IPS-15b (cell line): ENCODE data around the gene E2F6.

ENCODE experiments used
- H3K27me3 ChIP-seq: one replicate; pipeline ENCODE4 v1.6.1; 2013; ENCODE audit warnings: low read length; ENCODE audit not compliant: control insufficient read depth, insufficient read depth
- H3K36me3 ChIP-seq: one replicate; pipeline ENCODE4 v1.6.1; 2013; ENCODE audit warnings: low read length; ENCODE audit not compliant: control insufficient read depth, insufficient read depth
- H3K4me1 ChIP-seq: one replicate; pipeline ENCODE4 v1.6.1; 2013; ENCODE audit warnings: mild to moderate bottlenecking, low read length; ENCODE audit not compliant: control insufficient read depth, insufficient read depth
- H3K4me3 ChIP-seq: one replicate; pipeline ENCODE4 v1.5.1; 2013; ENCODE audit warnings: low read depth, low read length
- H3K9ac ChIP-seq: one replicate; pipeline ENCODE4 v1.6.1; 2013; ENCODE audit warnings: low read depth, mild to moderate bottlenecking, low read length
- H3K9me3 ChIP-seq: one replicate; pipeline ENCODE4 v1.6.1; 2013; ENCODE audit warnings: mild to moderate bottlenecking, low read length; ENCODE audit not compliant: control insufficient read depth, insufficient read depth

Gene E2F6, protein sequence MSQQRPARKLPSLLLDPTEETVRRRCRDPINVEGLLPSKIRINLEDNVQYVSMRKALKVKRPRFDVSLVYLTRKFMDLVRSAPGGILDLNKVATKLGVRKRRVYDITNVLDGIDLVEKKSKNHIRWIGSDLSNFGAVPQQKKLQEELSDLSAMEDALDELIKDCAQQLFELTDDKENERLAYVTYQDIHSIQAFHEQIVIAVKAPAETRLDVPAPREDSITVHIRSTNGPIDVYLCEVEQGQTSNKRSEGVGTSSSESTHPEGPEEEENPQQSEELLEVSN

DNA sequence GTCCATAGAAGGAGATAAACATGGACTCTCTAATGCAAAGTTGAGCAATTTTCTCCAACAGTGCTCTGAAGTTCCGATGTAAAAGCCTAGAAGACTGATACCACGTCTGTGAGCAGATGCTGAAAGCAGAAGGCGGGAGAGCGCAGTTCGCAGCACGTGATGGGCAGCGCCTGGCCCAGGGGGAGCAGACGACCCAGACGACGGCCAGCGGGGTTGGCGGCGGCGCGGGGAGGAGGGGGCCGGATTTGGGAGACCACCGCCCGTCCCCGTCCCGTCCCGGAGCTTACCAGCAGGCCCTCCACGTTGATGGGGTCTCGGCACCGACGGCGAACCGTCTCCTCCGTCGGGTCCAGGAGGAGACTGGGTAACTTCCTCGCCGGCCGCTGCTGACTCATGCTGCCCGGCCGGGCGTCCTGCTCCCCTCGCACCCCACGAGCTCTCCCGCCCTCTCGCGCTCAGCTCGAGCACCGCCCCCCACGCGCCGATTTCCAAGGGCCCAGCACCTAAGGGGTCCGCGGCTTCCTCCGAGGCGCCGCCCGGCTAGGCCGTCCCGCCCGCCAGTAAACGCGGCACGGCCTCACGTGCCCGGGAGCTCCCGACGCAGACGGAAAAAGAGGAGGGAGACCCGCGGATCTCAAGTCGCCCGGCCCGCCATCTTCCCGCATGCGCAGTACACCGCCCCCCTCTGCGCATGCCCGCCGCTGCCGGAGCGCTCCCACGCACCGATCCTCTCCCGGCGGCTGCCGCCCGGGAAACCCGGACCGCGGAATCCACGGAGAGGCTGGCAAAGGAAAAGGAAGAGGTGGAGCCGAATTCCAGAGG is at the start of gene E2F6:
Gene E2F6 (minus strand): TSS at position 677 of the 822 bp plus-strand sequence. CDS start 282 bp downstream, at position 395.
- H3K4me1 ChIP-seq: no peaks in the 10 kb centered on the region

DNA sequence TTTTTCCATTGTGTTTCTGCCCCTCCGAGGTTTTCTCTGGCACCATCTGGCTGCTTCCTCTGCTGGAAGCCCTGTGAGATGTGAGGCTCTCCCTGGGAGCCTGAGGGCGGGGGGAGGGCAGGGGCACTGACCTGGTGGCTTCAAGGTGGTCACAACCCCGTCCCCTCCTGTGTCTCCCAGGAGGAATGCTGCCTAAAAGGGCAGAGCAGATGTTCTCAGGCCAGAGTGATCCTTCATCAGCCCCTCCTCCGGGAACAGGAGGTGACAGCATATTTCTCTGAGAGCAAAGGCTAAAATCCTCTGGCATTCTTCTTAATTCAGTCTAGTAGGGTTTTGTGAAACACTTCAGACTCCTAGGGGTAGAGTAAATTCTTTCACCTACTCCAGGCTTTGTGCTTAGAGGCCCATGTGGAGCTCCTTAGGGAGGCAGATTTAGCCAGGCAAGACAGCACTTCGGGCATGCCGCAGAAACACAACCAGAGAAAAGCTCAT is 49.6 kb upstream of the E2F6 start:
- H3K27me3 ChIP-seq: no peaks in the 10 kb centered on the region

More for the DNA sequence above, at the start of gene E2F6:
- Histone ChIP-seq H3K27me3 (peaks cover 9% of the 10 kb centered on the region), H3K4me3 (peak within 1 kb of the TSS; percentile 45), H3K9ac (no peak within 1 kb of the TSS), H3K9me3 (no peaks in the 10 kb centered on the region), H3K36me3 (no peaks in the 10 kb centered on the region)

DNA sequence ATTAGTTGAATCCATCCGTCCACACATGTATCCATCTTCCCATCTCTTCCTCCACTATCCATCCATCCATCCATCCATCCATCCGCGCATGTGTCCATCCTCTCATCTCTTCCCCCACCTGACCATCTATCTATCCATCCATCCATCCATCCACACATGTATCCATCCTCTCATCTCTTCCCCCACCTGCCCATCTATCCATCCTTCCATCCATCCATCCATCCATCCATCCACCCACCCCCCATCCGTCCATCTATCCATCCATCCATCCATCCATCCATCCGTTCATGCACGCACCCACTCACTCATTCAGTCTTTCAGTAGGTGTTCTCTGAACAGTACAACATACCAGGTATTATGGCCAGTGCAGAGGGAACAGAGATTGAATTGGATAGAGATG is 48.9 kb upstream of the E2F6 start:
- H3K4me3 ChIP-seq: no peak overlapping the region
- H3K4me1 ChIP-seq: peaks cover 6% of the 10 kb centered on the region
- H3K9me3 ChIP-seq: no peaks in the 10 kb centered on the region
- H3K9ac ChIP-seq: no peak overlapping the region
- H3K36me3 ChIP-seq: no peaks in the 10 kb centered on the region
- no peaks in the 10 kb centered on the region for H3K27me3 ChIP-seq

More for the DNA sequence above, 49.6 kb upstream of the E2F6 start:
- H3K36me3 ChIP-seq: no peaks in the 10 kb centered on the region
- peaks cover 6% of the 10 kb centered on the region for H3K4me1 ChIP-seq
- H3K9ac ChIP-seq: no peak overlapping the region
- H3K4me3 ChIP-seq: no peak overlapping the region
- H3K9me3 ChIP-seq: no peaks in the 10 kb centered on the region

DNA sequence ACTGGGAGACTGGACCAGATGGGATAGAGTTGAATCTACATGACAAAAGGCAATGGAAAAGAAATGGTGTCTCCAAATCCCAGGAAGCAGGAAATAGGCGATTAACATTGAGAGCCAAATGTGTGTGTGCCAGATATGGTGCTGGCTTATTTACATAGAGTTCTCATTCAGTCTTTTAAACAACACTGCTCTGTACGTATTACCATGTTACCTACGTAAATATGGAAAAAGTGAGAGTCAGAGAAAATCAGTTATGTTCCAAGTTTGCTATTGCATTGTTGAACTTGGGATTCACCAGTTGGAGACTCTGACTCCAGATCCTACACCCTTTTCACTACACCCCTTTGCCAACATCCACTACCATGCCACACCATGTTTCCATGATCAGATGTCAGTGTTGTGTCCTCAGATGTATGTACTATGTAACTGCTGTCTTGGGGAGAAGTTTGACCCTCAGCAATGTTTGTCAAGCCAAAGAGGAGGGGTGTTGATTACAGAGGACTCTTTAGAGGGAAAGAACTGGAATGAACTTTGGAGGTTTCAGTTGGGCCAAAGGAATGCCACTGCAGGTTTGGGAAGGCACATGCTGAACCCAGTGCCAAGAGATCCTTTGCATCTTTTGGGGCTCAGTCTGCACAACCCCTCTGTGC is 48.2 kb upstream of the E2F6 start:
- Histone ChIP-seq H3K36me3 (no peaks in the 10 kb centered on the region), H3K4me3 (no peak overlapping the region), H3K9ac (no peak overlapping the region), H3K4me1 (peaks cover 6% of the 10 kb centered on the region), H3K9me3 (no peaks in the 10 kb centered on the region), H3K27me3 (no peaks in the 10 kb centered on the region)

DNA sequence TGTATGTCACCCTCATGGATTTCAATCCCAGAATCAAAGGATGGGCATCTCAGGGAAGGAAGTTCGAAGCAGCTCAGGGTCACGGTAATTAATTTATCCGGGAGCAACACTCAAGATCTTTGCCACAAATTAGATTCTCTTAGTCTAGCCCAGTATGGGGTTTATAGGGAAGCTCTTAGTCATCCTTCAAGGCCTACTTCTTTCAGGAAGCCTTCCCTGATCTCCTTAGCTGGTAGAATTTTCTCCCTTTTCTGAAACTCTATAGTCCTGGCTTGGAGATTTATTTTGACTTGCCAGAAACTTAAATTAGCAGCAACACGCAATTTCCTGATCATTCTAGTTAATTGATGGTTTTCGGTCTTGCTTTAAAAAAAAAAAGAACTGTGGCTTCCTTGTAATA is 47.4 kb upstream of the E2F6 start:
- no peaks in the 10 kb centered on the region for H3K27me3 ChIP-seq
- H3K4me3 ChIP-seq: no peak overlapping the region
- no peaks in the 10 kb centered on the region for H3K9me3 ChIP-seq
- H3K9ac ChIP-seq: no peak overlapping the region
- H3K36me3 ChIP-seq: no peaks in the 10 kb centered on the region
- H3K4me1 ChIP-seq: peaks cover 6% of the 10 kb centered on the region

DNA sequence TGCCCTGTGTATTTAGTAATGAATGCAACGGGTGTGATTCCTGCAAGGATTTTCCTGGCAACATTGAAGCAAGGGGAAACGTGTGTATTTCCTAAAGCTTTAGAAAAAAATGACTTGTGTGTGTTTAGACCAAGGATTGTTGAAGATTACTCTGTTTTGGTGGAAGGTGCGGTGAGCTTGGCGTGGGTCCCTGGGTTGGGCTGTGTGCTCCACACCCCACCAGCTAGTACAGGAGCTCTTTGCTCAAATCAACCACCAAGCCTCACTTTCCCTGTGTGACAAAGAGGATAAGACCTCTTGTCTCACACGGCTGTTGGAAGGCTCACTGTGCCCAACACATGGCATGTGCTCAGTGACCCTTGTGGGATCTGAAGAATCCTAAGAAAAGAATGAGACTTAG is 46.5 kb upstream of the E2F6 start:
- Histone ChIP-seq H3K36me3 (no peaks in the 10 kb centered on the region), H3K27me3 (no peaks in the 10 kb centered on the region), H3K4me3 (no peak overlapping the region), H3K4me1 (peaks cover 6% of the 10 kb centered on the region), H3K9me3 (no peaks in the 10 kb centered on the region), H3K9ac (no peak overlapping the region)

DNA sequence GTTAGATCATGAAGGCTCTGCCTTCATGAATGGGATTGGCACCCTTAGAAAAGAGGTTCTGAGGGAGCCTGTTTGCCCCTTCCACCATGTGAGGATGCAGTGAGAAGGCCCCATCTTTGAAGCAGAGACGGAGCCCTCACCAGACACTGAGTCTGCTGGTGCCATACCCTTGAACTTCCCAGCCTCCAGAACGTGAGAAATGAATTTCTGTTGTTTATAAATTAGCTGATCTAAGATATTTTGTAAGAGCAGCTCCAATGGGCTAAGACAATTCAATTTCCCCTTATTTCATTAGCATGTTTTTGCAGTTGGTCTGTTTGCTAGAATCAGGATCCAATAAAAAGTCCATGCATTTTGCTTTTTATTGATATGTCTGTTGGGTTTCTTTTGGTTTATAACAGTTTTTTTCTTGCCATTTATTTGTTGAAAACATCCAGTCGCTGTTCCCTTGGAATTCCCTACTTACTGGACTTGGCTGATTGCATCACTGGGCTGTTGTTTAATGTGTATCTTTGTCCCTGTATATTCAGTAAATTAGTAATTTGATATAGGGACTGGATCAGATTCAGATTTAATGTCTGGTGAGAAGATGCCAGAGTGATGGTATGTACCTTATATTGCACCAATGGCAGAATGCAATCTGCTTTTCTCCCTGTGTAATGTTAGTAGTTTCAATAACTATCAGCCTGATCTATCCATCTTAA is 43.8 kb upstream of the E2F6 start:
- Histone ChIP-seq H3K27me3 (no peaks in the 10 kb centered on the region), H3K9ac (no peak overlapping the region), H3K4me1 (peaks cover 3% of the 10 kb centered on the region), H3K9me3 (no peaks in the 10 kb centered on the region), H3K36me3 (no peaks in the 10 kb centered on the region), H3K4me3 (no peak overlapping the region)

DNA sequence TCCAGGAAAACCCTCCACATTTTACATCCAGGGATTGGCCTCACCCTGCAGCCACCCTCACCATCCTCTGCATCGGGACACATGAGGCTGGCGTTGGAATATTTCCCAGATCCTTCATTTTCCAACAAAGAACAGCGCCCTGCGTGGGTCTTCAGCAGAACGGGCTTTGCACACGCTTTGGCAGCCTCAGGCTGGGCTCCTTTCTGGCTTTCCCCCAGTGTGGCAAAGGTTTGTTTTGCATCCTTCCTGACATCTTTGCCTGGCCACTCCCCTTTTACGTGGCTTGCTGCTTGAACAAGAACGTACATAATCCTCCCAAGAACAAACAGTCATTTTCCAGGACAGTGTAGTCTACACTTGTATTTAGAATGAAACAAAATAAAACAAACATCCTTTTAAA is 42.3 kb upstream of the E2F6 start:
- no peaks in the 10 kb centered on the region for H3K9me3 ChIP-seq
- H3K4me1 ChIP-seq: no peaks in the 10 kb centered on the region
- H3K27me3 ChIP-seq: no peaks in the 10 kb centered on the region
- H3K36me3 ChIP-seq: no peaks in the 10 kb centered on the region
- no peak overlapping the region for H3K4me3 ChIP-seq
- no peak overlapping the region for H3K9ac ChIP-seq

DNA sequence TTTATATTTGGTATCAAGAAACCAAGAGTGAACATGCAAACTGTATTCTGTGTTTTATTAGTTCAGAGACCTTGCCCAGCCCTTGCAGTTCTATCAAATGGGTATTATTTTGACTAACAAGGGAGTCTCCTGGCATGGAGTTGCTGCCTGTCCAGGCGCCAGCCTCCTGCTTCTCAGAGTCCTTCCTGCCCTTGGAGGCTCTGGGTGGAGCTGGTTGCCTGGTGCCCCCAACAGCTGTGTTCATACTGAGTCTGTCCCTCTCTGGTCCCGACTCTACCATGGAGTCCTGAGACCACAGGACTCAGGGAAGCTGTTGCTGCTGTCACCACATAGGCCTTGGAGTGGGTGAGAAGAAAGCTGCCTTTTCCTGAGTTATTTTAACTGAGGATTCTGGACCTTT is 41.6 kb upstream of the E2F6 start:
- H3K4me3 ChIP-seq: no peak overlapping the region
- no peak overlapping the region for H3K9ac ChIP-seq
- H3K4me1 ChIP-seq: no peaks in the 10 kb centered on the region

DNA sequence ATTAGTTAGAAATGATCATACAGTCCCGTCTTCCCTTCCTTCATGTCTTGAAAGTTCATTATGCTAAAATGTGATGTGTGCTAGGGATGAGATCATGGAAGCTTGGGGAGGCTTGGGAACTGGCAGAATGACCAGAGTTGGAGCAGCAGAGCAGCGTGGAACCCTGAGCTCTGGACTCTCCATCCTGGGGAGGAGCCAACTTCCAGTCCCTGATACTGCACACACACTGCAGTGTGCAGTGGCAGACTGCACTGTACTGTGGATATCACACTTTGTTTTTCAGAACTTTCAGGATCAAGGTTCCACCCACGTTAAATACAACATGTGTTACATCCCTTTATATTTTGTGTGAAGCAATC is 40.6 kb upstream of the E2F6 start:
- Histone ChIP-seq H3K4me3 (no peak overlapping the region), H3K9ac (no peak overlapping the region), H3K9me3 (no peaks in the 10 kb centered on the region), H3K27me3 (no peaks in the 10 kb centered on the region), H3K4me1 (no peaks in the 10 kb centered on the region), H3K36me3 (no peaks in the 10 kb centered on the region)

More for the DNA sequence above, 41.6 kb upstream of the E2F6 start:
- Histone ChIP-seq H3K36me3 (no peaks in the 10 kb centered on the region), H3K9me3 (no peaks in the 10 kb centered on the region), H3K27me3 (no peaks in the 10 kb centered on the region)
